HCT116 (cell line): ENCODE results near the gene SERPINF2. TPM values are rescaled to one million over a fixed set of nuclear protein-coding genes. Genes with fewer than 3 reads are reported as not detected.
"Not testable (repeated sequence)": the region's sequence is repeated elsewhere in the genome, so short reads cannot be mapped to it uniquely, and the experiment has no call there.

ENCODE experiments used
- ATAC-seq: fragments of 200-7000 bp; cut with Tn5 transposase; 2 replicates; pipeline ENCODE4 v1.9.1; 2020; ENCODE audit warnings: mild to moderate bottlenecking, moderate library complexity
- BruUV-seq: library from RNA; stranded (reverse); fragments of 400-500 nt; replicated peaks from 2 replicates; lab custom pipeline; 2021; lab: Mats Ljungman, UMichigan
- CTCF ChIA-PET: fragments of 300-600 bp; sonication (Branson Sonifier 250); formaldehyde crosslinking; loops from one replicate; lab custom pipeline; 2021; ENCODE audit warnings: antibody characterized with exemption; lab: Charles Lee
- POLR2A ChIA-PET: fragments of 300-600, 350-600 bp; sonication (Branson Sonifier 250); formaldehyde crosslinking; loops from one replicate; lab custom pipeline; 2021; ENCODE audit warnings: antibody characterized with exemption; lab: Charles Lee
- RAD21 ChIA-PET, 2 experiments: fragments of 300-600 bp; sonication (Branson Sonifier 250); formaldehyde crosslinking; loops; one replicate each; lab custom pipeline; 2023; ENCODE audit warnings: low total read pairs in 2 of 2; ENCODE audit not compliant: uncharacterized antibody in 2 of 2, unreplicated experiment in 2 of 2, low non-redundant PET in 1 of 2; lab: Charles Lee
- DNase-seq: peaks from one replicate; pipeline ENCODE4 v3.0.0-alpha.2; 2010; ENCODE audit warnings: low read depth, low spot score
- H2AFZ ChIP-seq: fragments of 200-600 bp; shearing (Covaris generic), sonication (generic); 2 replicates; pipeline ENCODE4 v1.6.1; 2017; ENCODE audit warnings: low read depth, mixed run types, mixed read lengths, antibody characterized with exemption, low read length; ENCODE audit not compliant: poor library complexity, severe bottlenecking
- H3K27ac ChIP-seq: 2 replicates; pipeline ENCODE4 v1.5.1; 2012; ENCODE audit warnings: low read depth, low read length
- H3K27me3 ChIP-seq: fragments of 200-600 bp; sonication (generic); 2 replicates; pipeline ENCODE4 v1.6.1; 2016; ENCODE audit warnings: mixed run types, low read length, mixed read lengths; ENCODE audit not compliant: insufficient read depth
- H3K36me3 ChIP-seq, 2 experiments: fragments of 200-500 bp in 1 of 2; fragments of 200-600 bp in 1 of 2; sonication (Bioruptor generic) in 1 of 2; sonication (generic) in 1 of 2; 2 replicates each; pipeline versions ENCODE4 v1.5.1 to v1.6.1; 2014 to 2016; ENCODE audit warnings: low read length in 2 of 2, inconsistent platforms in 1 of 2, mixed read lengths in 1 of 2, mixed run types in 1 of 2; ENCODE audit not compliant: insufficient read depth in 2 of 2, control insufficient read depth in 1 of 2
- H3K4me1 ChIP-seq, 2 experiments: fragments of 200-600 bp in 1 of 2; sonication (generic) in 1 of 2; 2 replicates each; pipeline versions ENCODE4 v1.5.1 to v1.6.1; 2012 to 2017; ENCODE audit warnings: low read length in 2 of 2, inconsistent platforms in 1 of 2, mild to moderate bottlenecking in 1 of 2, mixed read lengths in 1 of 2, mixed run types in 1 of 2, moderate library complexity in 1 of 2; ENCODE audit not compliant: insufficient read depth in 2 of 2, control insufficient read depth in 1 of 2
- H3K4me2 ChIP-seq: fragments of 200-600 bp; sonication (generic); 2 replicates; pipeline ENCODE4 v1.6.1; 2017; ENCODE audit warnings: mixed run types, low read length, mixed read lengths
- H3K4me3 ChIP-seq, 2 experiments: fragments of 200-600 bp in 1 of 2; sonication (generic) in 1 of 2; replicated peaks in 1 of 2; 2 replicates each; pipeline ENCODE4 v1.5.1; 2011 to 2016; ENCODE audit warnings: low read length in 2 of 2, control low read depth in 1 of 2, low read depth in 1 of 2, mild to moderate bottlenecking in 1 of 2, mixed read lengths in 1 of 2, mixed run types in 1 of 2
- H3K79me2 ChIP-seq: fragments of 200-600 bp; sonication (generic); 2 replicates; pipeline ENCODE4 v1.6.1; 2017; ENCODE audit warnings: mild to moderate bottlenecking, mixed run types, low read length, moderate library complexity, mixed read lengths; ENCODE audit not compliant: insufficient read depth
- H3K9ac ChIP-seq: fragments of 200-600 bp; sonication (generic); 2 replicates; pipeline ENCODE4 v1.6.1; 2016; ENCODE audit warnings: low read length, mixed read lengths
- H3K9me2 ChIP-seq: fragments of 200-600 bp; sonication (generic), shearing (Covaris generic); 2 replicates; pipeline ENCODE4 v1.6.1; 2017; ENCODE audit warnings: mixed run types, mild to moderate bottlenecking, moderate library complexity; ENCODE audit not compliant: insufficient read depth
- H3K9me3 ChIP-seq, 2 experiments: fragments of 200-500 bp in 1 of 2; fragments of 200-600 bp in 1 of 2; sonication (Bioruptor generic) in 1 of 2; sonication (generic) in 1 of 2; 2 replicates each; pipeline ENCODE4 v1.6.1; 2014 to 2017; ENCODE audit warnings: low read length in 2 of 2, mixed read lengths in 2 of 2, inconsistent platforms in 1 of 2, low read depth in 1 of 2, mild to moderate bottlenecking in 1 of 2, mixed run types in 1 of 2, moderate library complexity in 1 of 2; ENCODE audit not compliant: control insufficient read depth in 1 of 2, insufficient read depth in 1 of 2
- H4K20me1 ChIP-seq: fragments of 200-600 bp; sonication (generic), shearing (Covaris generic); 2 replicates; pipeline ENCODE4 v1.6.1; 2017; ENCODE audit warnings: mixed run types, mild to moderate bottlenecking, moderate library complexity; ENCODE audit not compliant: insufficient read depth
- ATF3 ChIP-seq: IDR thresholded peaks from 2 replicates; pipeline ENCODE4 v1.6.1; 2012
- CBX3 ChIP-seq: IDR thresholded peaks from 2 replicates; pipeline ENCODE4 v1.6.1; 2012; ENCODE audit warnings: low read depth
- CEBPB ChIP-seq: IDR thresholded peaks from 2 replicates; pipeline ENCODE4 v1.6.1; 2012; ENCODE audit warnings: low read depth
- EGR1 ChIP-seq: IDR thresholded peaks from 2 replicates; pipeline ENCODE4 v1.6.1; 2012; ENCODE audit warnings: low read depth
- ELF1 ChIP-seq: IDR thresholded peaks from 2 replicates; pipeline ENCODE4 v1.6.1; 2012; ENCODE audit warnings: low read depth, borderline replicate concordance
- EZH2 ChIP-seq: fragments of 200-600 bp; sonication (generic); IDR thresholded peaks from 2 replicates; pipeline ENCODE4 v1.6.1; 2017; ENCODE audit warnings: antibody characterized with exemption, mixed run types
- EZH2phosphoT487 ChIP-seq: fragments of 200-600 bp; IDR thresholded peaks from 2 replicates; pipeline ENCODE4 v1.6.1; 2018; ENCODE audit warnings: antibody characterized with exemption, borderline replicate concordance
- JUND ChIP-seq: IDR thresholded peaks from 2 replicates; pipeline ENCODE4 v1.6.1; 2012
- POLR2A ChIP-seq: IDR thresholded peaks from 2 replicates; pipeline ENCODE4 v1.7.0; 2011; ENCODE audit warnings: borderline replicate concordance; ENCODE audit not compliant: insufficient read depth, insufficient read length; ENCODE audit errors: extremely low read depth
- POLR2AphosphoS5 ChIP-seq: IDR thresholded peaks from 2 replicates; pipeline ENCODE4 v1.6.1; 2011; ENCODE audit warnings: mild to moderate bottlenecking, low read depth, low read length, moderate library complexity
- SIN3A ChIP-seq: IDR thresholded peaks from 2 replicates; pipeline ENCODE4 v1.6.1; 2012; ENCODE audit warnings: low read depth
- SP1 ChIP-seq: IDR thresholded peaks from 2 replicates; pipeline ENCODE4 v1.6.1; 2012; ENCODE audit warnings: low read depth
- SRF ChIP-seq: IDR thresholded peaks from 2 replicates; pipeline ENCODE4 v1.6.1; 2012; ENCODE audit warnings: low read depth
- TCF7L2 ChIP-seq: IDR thresholded peaks from 2 replicates; pipeline ENCODE4 v1.7.0; 2011; ENCODE audit warnings: borderline replicate concordance, inconsistent platforms; ENCODE audit not compliant: insufficient read depth, insufficient read length; ENCODE audit errors: extremely low read depth
- ZBTB33 ChIP-seq: IDR thresholded peaks from 2 replicates; pipeline ENCODE4 v1.6.1; 2011; ENCODE audit warnings: mild to moderate bottlenecking, low read length, moderate library complexity; ENCODE audit not compliant: insufficient replicate concordance; ENCODE audit errors: extremely low read depth
- ZFX ChIP-seq: fragments of 450-650 bp; IDR thresholded peaks from 2 replicates; pipeline ENCODE4 v1.6.1; 2017
- ZNF274 ChIP-seq: fragments of 200-500 bp; sonication (Bioruptor generic); IDR thresholded peaks from 2 replicates; pipeline ENCODE4 v1.6.1; 2014; ENCODE audit warnings: mild to moderate bottlenecking, low read depth, low read length, inconsistent platforms
- intact Hi-C: fragments of 100-400 bp; cut with micrococcal nuclease; formaldehyde crosslinking; loops from 2 replicates; pipeline ENCODE4 v1.10.0; 2022
- total RNA-seq: library from RNA; stranded (reverse); gene quantifications from one replicate; pipeline ENCODE4 v1.2.1, GENCODE V29; 2021; ENCODE audit not compliant: unreplicated experiment

Gene SERPINF2
- total RNA-seq, 1 experiment from 2014 or later = 2.5 TPM

GRCh38 chr17:1773000-1773695 lies 30.5 kb downstream of the SERPINF2 start:
- H2AFZ ChIP-seq, H3K4me3 ChIP-seq, BruUV-seq, DNase-seq, H3K9ac ChIP-seq, H3K9me2 ChIP-seq, H3K79me2 ChIP-seq, intact Hi-C loops, H4K20me1 ChIP-seq, H3K27me3 ChIP-seq, H3K4me2 ChIP-seq, ATAC-seq, H3K9me3 ChIP-seq, H3K4me1 ChIP-seq, H3K36me3 ChIP-seq, RAD21 ChIA-PET, H3K27ac ChIP-seq: not testable (repeated sequence)
- CTCF ChIA-PET = interaction anchor here (1.0 kb wide), 1 partner anchor 11 kb away, joined by 3 read pairs; no protein-coding TSS in a partner anchor
- POLR2A ChIA-PET = interaction anchor here (1.1 to 1.3 kb wide), 2 partner anchors 26 to 57 kb away, joined by 3 to 4 read pairs; no protein-coding TSS in a partner anchor

- Histone ChIP-seq H3K4me1 (no peaks in the 10 kb centered on the region), H3K36me3 (peaks cover 3 to 6% of the 10 kb centered on the region in 2 experiments; a peak in 3 of 4 replicates), H3K9me3 (no peaks in the 10 kb centered on the region), H3K4me3 (no peak overlapping the region), H3K4me2 (no peak overlapping the region), H3K27ac (no peak overlapping the region), H3K27me3 (no peaks in the 10 kb centered on the region), H4K20me1 (no peaks in the 10 kb centered on the region), H3K9ac (no peak overlapping the region), H3K79me2 (no peaks in the 10 kb centered on the region), H2AFZ (no peak overlapping the region), H3K9me2 (no peaks in the 10 kb centered on the region)
- ATAC-seq (no peak), DNase-seq (no peak)
- CTCF ChIA-PET = interaction anchor here (1.0 kb wide), 1 partner anchor 10 kb away, joined by 3 read pairs; no protein-coding TSS in a partner anchor
- POLR2A ChIA-PET = interaction anchor here (1.1 to 1.3 kb wide), 2 partner anchors 27 to 57 kb away, joined by 3 to 4 read pairs; no protein-coding TSS in a partner anchor
- no TSS peak for BruUV-seq
- intact Hi-C loops = no loop called here
- RAD21 ChIA-PET = no interaction called here
- TF ChIP-seq CEBPB (no peak), ELF1 (no peak), EGR1 (no peak), JUND (no peak), ZFX (no peak), SIN3A (no peak), ZNF274 (no peak), CBX3 (no peak), SP1 (no peak), TCF7L2 (no peak), EZH2 (no peak), EZH2phosphoT487 (no peak), POLR2AphosphoS5 (no peak), SRF (no peak), ATF3 (no peak), POLR2A (no peak), ZBTB33 (no peak)
Observed at GRCh38 chr17:1773696-1774181, 31.1 kb downstream of the SERPINF2 start.
